ENCODE results near the gene CHST13.

CHST13 gene

DNA sequence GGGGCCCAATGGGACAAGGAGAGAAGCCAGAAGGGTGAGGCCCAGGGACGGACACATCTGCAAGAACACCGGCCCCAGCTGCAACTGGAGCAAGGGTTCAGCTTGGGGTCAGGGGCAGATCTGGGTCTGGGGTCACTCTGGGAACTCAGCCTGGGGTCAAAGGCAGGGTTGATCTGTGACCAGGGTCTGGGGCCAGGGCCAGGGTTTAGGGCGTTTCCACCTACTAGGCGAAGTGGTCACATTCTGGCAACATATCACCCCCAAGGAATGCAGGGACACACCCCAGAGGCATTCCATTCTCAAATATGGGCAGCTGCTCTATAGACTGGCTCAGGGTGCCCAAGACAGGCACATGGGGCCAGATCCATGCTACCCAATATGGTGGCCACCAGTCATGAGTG, 15.4 kb upstream of the CHST13 start:
- DNase-seq (ENCODE audit: low read depth in 1 of 2, low spot score in 1 of 2): no peak

DNA sequence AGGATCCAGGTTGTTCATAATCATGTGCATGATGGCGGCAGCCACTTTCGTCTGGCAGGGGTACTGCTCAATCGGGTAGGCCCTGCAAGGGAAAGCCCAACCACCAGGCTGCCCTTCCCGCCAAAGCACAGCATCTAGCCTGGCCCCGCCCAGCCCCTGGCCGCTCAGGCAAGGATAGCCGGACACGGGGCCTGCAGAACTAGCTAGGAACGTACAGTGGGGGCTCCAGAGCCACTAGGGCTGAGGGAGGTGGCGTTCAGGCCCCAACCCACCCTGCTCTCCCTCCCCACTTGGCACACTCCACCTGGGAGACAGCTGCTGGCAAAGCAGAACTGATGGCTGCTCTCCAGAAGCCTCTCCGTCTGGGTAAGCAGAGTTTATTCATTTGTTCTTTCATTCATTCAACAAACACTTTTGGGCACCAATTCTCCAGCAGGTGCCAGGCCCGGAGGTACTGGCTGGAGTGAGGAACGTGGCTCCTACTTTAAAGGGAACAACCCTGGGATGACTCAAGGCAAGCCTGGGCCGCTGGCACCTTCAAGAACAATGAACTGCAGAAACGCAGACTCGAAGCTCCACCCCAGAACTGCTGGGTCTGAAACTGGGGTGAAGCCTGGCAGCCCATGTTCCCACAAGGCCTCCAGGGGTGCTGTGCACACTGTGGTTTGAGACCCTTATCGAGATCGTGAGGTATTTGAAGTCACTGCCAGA, 14.2 kb upstream of the CHST13 start:
- no peak for DNase-seq (ENCODE audit: low read depth in 1 of 2, low spot score in 1 of 2)

DNA sequence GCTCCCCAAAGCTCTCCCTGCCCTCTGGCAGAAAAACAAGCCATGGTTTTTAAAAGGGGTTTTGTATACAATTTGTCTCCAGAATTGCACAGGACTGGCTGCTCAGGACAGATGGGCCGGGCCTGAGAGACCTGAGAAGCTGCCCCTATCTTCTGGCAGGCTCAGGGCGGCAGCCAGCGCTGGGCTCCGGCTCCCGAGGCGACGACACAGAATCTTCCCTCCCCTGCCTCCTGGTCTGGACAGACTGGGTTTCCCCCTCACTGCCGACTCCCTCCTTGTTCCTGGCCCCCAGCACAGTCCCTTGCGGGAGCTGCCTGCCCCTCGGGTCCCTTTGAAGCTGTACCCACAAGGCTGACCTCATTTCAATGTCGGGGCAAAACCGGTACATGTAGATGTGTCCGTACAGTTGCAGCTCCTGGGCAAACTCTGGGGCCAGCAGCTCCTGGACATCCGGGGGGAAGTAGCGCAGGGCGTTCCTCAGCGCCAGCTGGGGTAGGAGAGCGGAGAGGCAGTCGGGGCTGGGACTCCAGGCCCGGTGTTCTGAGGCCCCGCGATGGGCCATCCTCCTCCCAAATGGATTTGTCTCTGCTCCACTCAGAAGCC, 13.5 kb upstream of the CHST13 start:
- DNase-seq (ENCODE audit: low read depth in 1 of 2, low spot score in 1 of 2): no peak

DNA sequence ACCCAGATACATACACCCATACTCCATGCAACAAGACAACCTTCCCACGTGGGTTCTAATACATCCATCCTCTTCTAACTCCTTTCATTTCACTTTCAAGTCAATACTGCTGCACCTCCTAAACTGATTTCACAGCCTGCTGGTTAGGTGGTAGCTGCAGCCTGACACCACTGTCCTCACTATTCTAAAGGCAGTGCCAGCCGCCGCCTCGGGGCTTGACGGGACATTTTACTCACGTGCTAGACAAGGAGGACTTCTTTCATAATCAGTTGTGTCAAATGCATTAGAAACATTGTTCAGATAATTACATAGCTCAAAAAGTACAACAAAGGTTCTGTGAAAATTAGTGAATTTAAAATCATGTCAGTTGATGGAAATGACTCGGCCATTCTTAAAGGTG, 12.7 kb upstream of the CHST13 start:
- DNase-seq (ENCODE audit: low read depth in 1 of 2, low spot score in 1 of 2): no peak

DNA sequence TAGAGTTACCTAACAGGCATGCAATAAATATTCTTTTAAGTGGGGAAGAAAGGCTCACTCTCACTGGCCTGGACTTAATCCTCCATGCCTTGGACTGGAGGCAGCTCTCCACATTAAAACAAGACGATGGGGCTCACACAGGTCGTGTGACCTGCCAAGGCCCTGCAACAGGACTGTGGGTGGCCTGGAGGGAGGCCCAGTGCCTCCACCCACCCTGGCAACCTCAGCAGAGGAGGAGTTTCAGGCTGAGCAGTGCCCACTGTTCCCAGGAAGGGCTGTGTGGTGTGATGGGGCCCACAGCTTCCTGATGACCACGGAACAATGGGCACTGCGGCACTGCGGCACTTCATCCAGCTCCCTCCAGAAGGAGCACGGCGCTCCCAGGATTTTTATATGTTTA, 11.9 kb upstream of the CHST13 start:
- DNase-seq (ENCODE audit: low read depth in 1 of 2, low spot score in 1 of 2): no peak

DNA sequence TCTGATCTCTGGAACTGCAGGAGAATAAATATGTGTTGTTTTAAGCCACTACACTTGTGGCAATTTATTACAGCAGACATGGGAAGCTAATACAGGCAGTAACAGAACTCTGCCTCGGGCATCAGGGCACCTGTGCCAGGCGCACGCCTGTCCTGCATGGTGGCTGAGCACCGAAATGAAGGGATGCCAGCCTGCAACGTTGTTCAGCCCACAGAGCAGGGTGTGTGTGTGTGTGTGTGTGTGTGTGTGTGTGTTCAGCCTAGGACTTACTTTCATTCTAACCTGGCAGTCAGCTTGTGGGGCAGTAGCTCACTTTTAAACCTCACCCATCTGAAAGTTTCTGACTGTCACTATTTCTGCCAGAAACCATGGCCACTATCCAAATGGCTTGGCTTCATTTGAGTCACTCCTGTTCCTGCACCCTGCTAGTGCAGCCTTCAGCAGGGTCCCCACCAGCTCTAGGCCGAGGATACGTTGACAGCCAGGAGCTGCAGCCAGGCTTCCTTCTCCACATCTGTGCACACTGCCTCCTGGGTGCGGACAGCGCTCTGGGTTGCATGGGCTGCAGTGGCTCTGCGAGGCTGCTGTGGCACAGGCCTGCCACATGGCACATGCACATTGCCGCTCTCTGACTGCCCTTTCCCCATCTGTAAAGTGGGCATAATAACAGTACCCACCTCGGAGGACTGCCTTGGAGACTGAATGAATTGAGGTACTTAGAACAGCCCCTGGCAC, 10.9 kb upstream of the CHST13 start:
- no peak for DNase-seq (ENCODE audit: low read depth in 1 of 2, low spot score in 1 of 2)

DNA sequence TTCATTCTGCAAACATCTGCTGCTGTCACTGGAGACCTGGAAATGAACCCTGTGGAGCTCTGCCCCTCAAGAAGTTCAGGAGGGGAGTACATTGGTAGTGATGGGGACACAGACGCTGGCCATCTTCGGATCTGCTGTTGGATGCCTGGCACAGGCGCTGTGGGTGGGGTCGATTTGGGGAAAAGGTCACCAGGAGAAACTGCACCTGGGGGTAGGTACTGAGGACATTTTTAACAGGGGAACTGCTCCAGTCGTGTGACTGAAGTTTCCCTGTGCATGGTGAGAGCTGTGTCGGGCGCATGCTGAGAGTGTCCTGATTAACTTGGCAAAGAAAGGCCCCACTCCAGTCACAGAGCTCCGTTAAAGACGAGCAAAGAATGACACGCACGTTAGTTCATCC, 9.8 kb upstream of the CHST13 start:
- DNase-seq (ENCODE audit: low read depth in 1 of 2, low spot score in 1 of 2): no peak

DNA sequence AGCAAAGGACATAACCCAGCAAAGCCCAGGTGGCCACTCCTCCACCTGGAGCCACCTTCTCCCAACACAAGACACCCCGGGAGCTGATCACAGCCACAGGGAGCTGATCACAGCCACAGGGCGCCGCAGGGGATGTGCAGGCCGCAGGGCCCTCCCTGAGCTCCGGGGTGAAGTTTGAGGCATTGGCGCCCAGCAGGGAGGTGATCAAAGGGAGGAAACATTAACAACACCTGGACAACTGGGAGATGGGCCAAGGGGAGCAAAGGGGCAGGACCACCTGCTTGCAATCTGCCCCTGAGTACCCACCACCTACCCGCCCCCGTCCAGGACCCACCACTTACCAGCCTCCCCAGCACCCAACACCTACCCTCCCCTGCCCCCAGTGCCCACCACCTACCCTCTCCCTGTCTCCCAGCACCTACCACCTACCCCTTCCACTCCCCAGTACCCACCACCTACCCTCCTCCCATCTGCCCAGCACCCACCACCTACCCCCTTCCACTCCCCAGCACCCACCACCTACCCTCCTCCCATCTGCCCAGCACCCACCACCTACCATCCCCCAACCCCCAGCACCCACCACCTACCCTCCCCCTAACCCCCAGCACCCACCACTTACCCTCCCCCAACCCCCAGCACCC, 8.8 kb upstream of the CHST13 start:
- DNase-seq (ENCODE audit: low read depth in 1 of 2, low spot score in 1 of 2): no peak

DNA sequence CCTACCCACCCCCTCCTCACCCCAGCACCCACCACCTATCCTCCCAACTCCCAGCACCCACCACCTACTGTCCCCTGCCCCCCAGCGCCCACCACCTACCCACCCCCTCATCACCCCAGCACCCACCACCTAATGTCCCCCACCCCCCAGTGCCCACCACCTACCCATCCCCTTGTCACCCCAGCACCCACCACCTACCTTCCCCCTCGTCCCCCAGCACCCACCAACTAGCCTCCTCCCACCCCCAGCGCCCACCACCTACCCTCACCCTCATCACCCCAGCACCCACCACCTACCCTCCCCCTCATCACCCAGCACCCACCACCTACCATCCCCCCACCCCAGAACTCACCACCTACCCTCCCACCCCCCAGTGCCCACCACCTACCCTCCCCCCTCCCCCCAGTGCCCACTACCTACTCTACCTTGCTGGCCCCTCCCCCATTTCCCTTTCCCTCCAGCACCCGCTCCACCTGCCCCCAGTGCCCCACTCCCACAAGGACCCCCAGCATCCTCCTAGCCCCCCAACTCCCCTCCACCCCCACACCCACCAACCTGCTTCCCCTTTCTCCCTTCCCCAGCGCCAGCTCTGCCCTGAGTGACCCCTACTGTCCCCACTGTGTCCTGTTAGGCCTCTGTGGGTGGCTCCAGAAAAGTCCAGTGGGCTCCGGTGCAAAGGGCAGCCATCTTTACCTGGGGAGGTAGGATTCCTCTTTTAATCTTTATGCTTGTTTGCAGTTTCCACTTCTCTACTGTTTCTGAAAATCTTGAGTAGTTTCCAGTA, 7.6 kb upstream of the CHST13 start:
- no peak for DNase-seq (ENCODE audit: low read depth in 1 of 2, low spot score in 1 of 2)

DNA sequence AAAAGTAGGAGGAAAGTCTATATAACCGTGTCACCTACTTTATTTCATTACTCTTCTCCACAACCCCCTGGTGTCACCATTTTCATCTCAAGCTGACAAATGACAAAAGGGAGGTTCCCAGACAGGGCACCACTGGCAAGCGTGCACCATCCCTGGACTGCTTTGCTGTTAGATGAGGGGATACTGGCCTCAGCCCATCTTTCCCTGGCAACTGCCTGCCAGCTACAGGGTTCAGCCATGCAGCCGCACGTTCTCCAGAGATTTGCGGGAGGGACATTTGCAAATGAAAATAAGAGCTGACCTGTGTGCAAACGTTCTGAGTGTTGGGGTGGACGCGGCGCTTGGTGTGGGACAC, 7.0 kb upstream of the CHST13 start:
- DNase-seq (ENCODE audit: low read depth in 1 of 2, low spot score in 1 of 2): no peak

DNA sequence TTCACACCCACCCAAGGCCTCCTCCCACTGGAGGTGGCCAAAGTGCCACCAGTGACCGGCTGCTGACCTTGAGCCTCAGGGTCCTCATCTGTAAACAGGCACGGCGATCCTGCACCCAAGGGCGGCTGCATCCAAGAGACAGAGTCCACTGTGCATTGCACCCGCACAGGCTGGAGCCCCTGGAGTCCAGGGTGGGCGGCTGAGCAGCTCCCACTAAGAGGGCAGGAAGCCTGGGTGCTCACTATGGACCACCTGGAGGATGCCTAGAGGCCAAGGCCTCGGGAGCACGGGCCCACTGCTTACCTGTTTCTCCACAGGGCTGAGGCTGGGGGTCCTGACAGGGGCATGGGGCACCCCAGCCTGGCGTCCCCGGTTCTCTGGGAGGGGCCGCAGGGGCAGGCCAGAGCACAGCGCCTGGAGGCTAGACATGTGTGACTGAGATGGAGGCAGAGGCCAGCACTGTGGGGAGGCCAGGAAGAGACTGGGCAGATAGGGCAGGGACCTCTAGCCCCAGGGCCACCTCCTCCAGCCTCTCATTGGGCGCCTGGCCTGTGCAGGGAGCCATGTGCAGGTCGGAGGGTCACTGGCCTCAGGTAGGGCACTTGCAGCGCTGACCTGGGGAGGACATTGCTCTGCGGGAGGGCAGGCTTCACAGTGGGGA, 6.5 kb upstream of the CHST13 start, which contains the start of gene UROC1:
Gene UROC1 (minus strand): TSS at position 483 of the 661 bp plus-strand sequence. CDS start 54 bp downstream, at position 429.
- DNase-seq (ENCODE audit: low read depth in 1 of 2, low spot score in 1 of 2): no peak

DNA sequence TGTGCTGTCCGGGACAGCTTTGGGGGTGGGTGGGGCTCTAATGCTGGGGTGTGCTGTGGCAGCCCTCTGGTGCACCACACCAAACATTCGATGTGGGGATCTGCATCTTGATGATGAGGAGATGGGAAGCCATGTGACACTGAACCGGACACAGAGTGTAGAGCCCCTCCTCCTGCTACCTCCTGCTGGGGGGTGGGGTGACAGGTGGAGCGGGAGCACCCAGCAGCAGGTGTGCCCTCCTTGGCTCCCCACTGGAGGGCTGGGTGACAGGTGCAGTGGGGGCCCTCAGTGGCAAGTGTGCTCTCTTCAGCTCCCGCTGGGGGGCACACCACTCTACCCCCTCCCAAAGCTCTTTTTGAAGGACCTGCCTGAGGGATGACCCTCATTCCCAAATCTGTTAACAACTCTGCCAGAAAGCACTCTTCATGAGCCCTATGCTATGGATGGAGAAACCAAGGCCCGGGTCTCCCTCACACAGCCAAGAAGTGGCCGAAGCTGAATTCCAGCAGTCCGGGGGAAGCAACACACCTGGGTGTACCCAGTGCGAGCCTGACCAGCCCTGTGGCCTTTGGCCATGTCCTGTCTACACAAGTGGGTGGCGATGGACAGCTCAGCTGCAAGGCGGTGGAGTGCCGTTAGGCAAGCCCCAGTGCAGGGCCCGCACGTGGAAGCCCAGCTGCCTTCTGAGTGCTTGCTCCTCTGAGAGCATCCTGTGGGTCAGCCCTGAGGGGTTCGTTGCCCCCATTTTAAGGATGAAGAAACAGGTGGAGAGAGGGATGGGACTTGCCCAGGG, 5.8 kb upstream of the CHST13 start:
- no peak for DNase-seq (ENCODE audit: low read depth in 1 of 2, low spot score in 1 of 2)

DNA sequence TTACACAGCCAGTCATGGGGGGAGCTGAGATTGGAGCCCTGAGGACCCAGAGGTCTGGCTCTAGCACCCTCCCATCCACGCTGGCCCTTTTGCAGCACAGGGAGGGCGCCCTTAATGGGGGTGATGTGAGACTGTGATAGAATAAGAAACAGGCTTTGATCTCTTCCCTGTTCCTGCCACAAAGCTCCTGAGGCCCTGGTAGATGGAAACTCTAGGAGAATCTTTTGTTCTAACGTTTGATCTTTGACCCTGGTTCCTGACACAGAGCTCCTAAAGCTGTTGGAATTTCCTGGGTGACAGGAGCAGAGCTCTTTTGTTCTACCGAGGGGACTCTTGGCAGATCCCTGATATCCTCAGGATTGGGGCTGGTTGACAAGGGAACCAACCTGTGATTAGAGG, 5.2 kb upstream of the CHST13 start:
- DNase-seq (ENCODE audit: low read depth in 1 of 2, low spot score in 1 of 2): no peak

DNA sequence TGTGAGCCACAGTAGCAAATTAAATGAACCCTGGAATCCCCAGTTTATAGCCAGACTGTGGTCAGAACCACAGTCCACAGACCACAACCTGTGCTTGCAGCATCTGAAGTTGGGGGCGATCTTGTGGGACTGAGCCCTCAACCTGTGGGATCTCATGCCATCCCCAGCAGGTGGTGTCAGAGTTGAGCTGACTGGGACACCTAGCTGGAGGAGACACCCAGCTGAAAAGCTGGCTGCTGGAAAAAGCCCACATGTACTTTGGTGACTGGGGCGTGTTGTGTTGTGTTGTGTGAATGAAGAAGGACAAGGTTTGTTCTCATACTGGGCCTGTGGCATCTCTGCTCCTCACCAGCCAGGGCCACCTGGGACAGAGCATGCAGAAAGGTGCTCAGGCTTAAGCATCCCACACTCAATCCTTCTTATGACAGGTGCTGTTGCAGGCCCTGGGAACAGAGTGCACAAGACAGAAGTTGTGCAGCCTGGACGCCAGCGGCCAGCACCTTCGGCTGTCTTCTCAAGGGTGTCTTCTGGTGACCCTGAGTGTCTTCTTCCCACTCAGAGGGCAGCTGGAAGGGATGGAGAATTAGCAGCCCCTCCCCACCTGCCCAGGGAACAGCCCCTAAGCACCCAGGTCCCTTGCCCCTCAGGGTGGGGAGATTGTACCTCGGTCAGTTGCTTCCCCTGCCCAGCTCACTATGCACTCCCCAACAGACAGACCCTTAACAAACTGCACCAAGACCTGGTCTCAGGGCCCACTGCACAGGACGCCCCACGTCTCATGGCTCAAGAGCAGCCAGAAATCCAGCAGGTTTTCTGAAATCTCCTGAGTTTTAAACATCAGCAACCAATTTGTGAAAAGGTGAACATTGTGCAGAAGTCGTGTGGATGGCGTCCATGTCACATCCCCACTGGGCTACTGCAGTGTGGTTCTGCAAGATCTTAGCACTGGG, 4.2 kb upstream of the CHST13 start:
- no peak for DNase-seq (ENCODE audit: low read depth in 1 of 2, low spot score in 1 of 2)

DNA sequence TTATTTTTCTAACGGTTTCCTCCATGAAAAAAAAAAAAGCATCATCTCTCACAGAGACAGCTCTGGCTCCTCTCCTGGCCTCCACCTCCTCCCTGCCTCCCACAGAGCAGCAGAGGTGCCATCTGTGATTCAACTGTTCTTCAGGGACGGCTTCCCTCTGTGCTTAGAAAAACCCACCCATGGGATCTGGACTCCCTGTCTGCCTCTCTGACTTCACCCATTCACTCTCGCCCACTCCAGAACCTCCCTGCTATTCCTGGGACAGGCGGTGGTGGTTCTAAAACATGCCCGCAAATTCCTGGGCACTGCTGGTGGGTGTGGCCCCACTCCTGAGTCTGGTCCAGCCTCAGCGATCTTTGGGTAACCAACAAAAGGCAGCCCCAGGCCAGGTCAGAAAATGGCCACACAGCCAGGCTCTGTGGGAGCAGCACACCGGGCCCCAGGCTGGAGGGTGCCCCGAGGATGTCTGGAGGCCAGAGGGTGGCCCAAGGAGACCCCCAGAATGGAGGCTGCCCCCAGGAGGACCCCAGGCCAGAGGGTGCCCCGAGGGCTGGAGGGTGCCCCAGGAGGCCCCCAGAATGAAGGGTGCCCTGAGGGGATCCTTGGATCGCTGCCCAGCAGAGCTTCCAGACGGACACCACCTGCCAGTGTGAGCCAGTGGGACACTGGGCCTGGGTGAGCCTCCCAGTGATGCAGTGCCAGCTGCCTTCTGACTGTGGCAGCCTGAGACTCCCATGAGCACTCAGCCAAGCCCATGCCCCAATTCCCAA, 2.6 kb upstream of the CHST13 start:
- no peak for DNase-seq (ENCODE audit: low read depth in 1 of 2, low spot score in 1 of 2)

DNA sequence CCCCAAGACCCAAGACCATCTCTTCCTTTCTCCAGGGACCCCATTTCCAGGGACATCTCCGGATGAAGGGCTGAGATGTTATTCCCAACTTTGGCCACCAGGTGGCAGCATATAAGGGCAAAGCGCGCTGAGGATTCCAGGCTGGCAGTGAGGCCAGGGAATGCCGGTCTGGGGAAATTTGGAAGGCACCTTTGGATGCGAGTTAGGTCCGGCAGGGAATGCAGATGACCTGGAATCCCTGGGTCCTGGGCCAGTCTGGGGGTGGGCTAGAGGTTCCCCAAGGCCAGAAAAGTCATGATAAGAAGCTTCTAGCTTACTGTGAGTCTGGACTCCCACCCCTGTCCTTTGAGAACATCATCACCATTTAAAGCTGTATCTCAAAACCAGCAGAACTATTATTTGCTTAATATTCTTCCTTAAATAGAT, 1.6 kb upstream of the CHST13 start:
- DNase-seq (ENCODE audit: low read depth in 1 of 2, low spot score in 1 of 2): peak; percentile 13 to 39

DNA sequence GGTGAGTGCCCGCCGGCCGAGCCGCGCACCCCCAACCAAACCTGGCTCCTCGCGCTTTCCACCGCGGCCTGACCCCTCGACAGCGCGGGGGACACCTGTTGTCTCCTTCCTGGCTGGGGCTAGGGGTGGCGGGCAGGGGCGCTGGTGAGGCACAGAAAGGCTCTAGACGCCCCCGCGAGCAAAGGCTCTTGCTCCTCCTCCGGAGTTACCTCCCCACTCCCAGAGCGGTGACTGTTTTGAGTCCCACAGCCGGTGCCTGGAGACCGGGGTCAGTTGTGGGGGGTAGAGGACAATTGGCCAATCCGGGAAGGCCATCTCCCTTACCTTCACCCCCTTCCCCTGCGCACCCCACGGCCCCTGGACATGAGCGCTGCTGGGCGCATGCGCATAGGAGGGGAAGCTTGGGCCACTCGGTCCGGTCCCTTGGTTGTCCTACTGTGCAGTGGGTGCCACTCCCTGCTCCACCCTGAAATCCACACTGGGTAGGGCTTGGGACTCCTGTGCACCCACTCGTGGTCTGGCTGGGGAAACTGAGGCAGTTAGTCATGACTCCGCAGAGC, 554 bp downstream of the CHST13 start:
- DNase-seq (ENCODE audit: low read depth in 1 of 2, low spot score in 1 of 2): no peak
